ENCODE data around the gene RRAS2.

The RRAS2 gene

GRCh38 chr11:14267861-14268635, 90.9 kb downstream of the RRAS2 start:
- no peak overlapping the region for H3K4me3 ChIP-seq (ENCODE audit: low read depth, low read length)
- no peak for DNase-seq (ENCODE audit: low read depth, low spot score)
- TF ChIP-seq CTCF (IDR thresholded peaks at IDR 0.05; ENCODE audit: insufficient read depth, low read length, missing control alignments), result no peak
- POLR2A ChIA-PET, result no interaction called here
- CTCF ChIA-PET, result interaction anchor here (1.8 kb wide), 1 partner anchor 311 kb away, joined by 5 read pairs; no protein-coding TSS in a partner anchor

GRCh38 chr11:14266622-14267021, 92.4 kb downstream of the RRAS2 start:
- no peak for DNase-seq (ENCODE audit: low read depth, low spot score)
- ChIA-PET CTCF (interaction anchor here (1.0 to 1.8 kb wide), 2 partner anchors 11 to 310 kb away, joined by 3 to 5 read pairs; no protein-coding TSS in a partner anchor), POLR2A (no interaction called here)
- H3K4me3 ChIP-seq (ENCODE audit: low read depth, low read length), result no peak overlapping the region
- TF ChIP-seq CTCF (IDR thresholded peaks at IDR 0.05; ENCODE audit: insufficient read depth, low read length, missing control alignments), result no peak

GRCh38 chr11:14264966-14265365, 94.0 kb downstream of the RRAS2 start:
- DNase-seq (ENCODE audit: low read depth, low spot score), result no peak
- no peak overlapping the region for H3K4me3 ChIP-seq (ENCODE audit: low read depth, low read length)
- no peak for TF ChIP-seq CTCF (IDR thresholded peaks at IDR 0.05; ENCODE audit: insufficient read depth, low read length, missing control alignments)
- ChIA-PET CTCF (interaction anchor here (1.8 kb wide), 1 partner anchor 190 kb away, joined by 5 read pairs; no protein-coding TSS in a partner anchor), POLR2A (no interaction called here)

GRCh38 chr11:14262271-14262846, 96.6 kb downstream of the RRAS2 start:
- ChIA-PET POLR2A (no interaction called here), CTCF (interaction anchor here (0.6 to 2.4 kb wide), 4 partner anchors 9 to 192 kb away, joined by 3 to 8 read pairs (median 3); no protein-coding TSS in a partner anchor)
- DNase-seq (ENCODE audit: low read depth, low spot score), result no peak
- no peak for TF ChIP-seq CTCF (IDR thresholded peaks at IDR 0.05; ENCODE audit: insufficient read depth, low read length, missing control alignments)
- no peak overlapping the region for H3K4me3 ChIP-seq (ENCODE audit: low read depth, low read length)

- DNase-seq (ENCODE audit: low read depth, low spot score), result no peak
- ChIA-PET CTCF (interaction anchor here (1.5 to 2.4 kb wide), 2 partner anchors 11 to 14 kb away, joined by 8 read pairs; no protein-coding TSS in a partner anchor), POLR2A (no interaction called here)
- H3K4me3 ChIP-seq (ENCODE audit: low read depth, low read length), result no peak overlapping the region
- no peak for TF ChIP-seq CTCF (IDR thresholded peaks at IDR 0.05; ENCODE audit: insufficient read depth, low read length, missing control alignments)
Observed at GRCh38 chr11:14261066-14261465, 97.9 kb downstream of the RRAS2 start.

- ChIA-PET CTCF (interaction anchor here (1.5 kb wide), 1 partner anchor 10 kb away, joined by 8 read pairs; no protein-coding TSS in a partner anchor), POLR2A (no interaction called here)
- TF ChIP-seq CTCF (IDR thresholded peaks at IDR 0.05; ENCODE audit: insufficient read depth, low read length, missing control alignments), result no peak
- DNase-seq (ENCODE audit: low read depth, low spot score), result no peak
- H3K4me3 ChIP-seq (ENCODE audit: low read depth, low read length), result no peak overlapping the region
Observed at GRCh38 chr11:14259878-14260277, 99.1 kb downstream of the RRAS2 start.
